ENCODE measurements around the gene MALT1. TPM values are rescaled to one million over a fixed set of nuclear protein-coding genes. Genes with fewer than 3 reads are reported as not detected.
"Not testable (repeated sequence)": the region's sequence is repeated elsewhere in the genome, so short reads cannot be mapped to it uniquely, and the experiment has no call there.

Gene MALT1
- 251 and 297 TPM in 2 replicates for total RNA-seq

GRCh38 chr18:58671111-58671631 is at the start of gene MALT1:
TSS of gene MALT1 (plus strand) at chr18:58671465. CDS start at chr18:58671644, 179 bp downstream.
- peak; percentile 65 for DNase-seq (ENCODE audit: low read depth)

GRCh38 chr18:58624011-58624410 is 47.3 kb upstream of the MALT1 start:
- DNase-seq (ENCODE audit: low read depth): peak; percentile 16

GRCh38 chr18:58625839-58626238 is 45.4 kb upstream of the MALT1 start:
- DNase-seq (ENCODE audit: low read depth): no peak

- no peak for DNase-seq (ENCODE audit: low read depth)
Observed at GRCh38 chr18:58630071-58630470, 41.2 kb upstream of the MALT1 start.

- no peak for DNase-seq (ENCODE audit: low read depth)
Observed at GRCh38 chr18:58631301-58631700, 40.0 kb upstream of the MALT1 start.

GRCh38 chr18:58632552-58632951 is 38.7 kb upstream of the MALT1 start:
- no peak for DNase-seq (ENCODE audit: low read depth)

GRCh38 chr18:58633874-58634273 is 37.4 kb upstream of the MALT1 start:
- DNase-seq (ENCODE audit: low read depth): no peak

- DNase-seq (ENCODE audit: low read depth): peak; percentile 88
Observed at GRCh38 chr18:58635891-58636290, 35.4 kb upstream of the MALT1 start.

- no peak for DNase-seq (ENCODE audit: low read depth)
Observed at GRCh38 chr18:58637197-58637596, 34.1 kb upstream of the MALT1 start.

- DNase-seq (ENCODE audit: low read depth): no peak
Observed at GRCh38 chr18:58637946-58638345, 33.3 kb upstream of the MALT1 start.

GRCh38 chr18:58638441-58638840 is 32.8 kb upstream of the MALT1 start:
- peak; percentile 85 for DNase-seq (ENCODE audit: low read depth)

- DNase-seq (ENCODE audit: low read depth): no peak
Observed at GRCh38 chr18:58639237-58639636, 32.0 kb upstream of the MALT1 start.

GRCh38 chr18:58639751-58640427 is 31.4 kb upstream of the MALT1 start:
- peak; percentile 95 for DNase-seq (ENCODE audit: low read depth)

- DNase-seq (ENCODE audit: low read depth): peak; percentile 40
Observed at GRCh38 chr18:58640428-58640805, 30.8 kb upstream of the MALT1 start.

- peak; percentile 19 for DNase-seq (ENCODE audit: low read depth)
Observed at GRCh38 chr18:58640891-58641610, 30.2 kb upstream of the MALT1 start.

GRCh38 chr18:58643557-58643956 is 27.7 kb upstream of the MALT1 start:
- not testable (repeated sequence) for DNase-seq (ENCODE audit: low read depth)

GRCh38 chr18:58645398-58645797 is 25.9 kb upstream of the MALT1 start:
- peak; percentile 46 for DNase-seq (ENCODE audit: low read depth)

GRCh38 chr18:58646334-58646862 is 24.9 kb upstream of the MALT1 start:
- DNase-seq (ENCODE audit: low read depth): no peak

- no peak for DNase-seq (ENCODE audit: low read depth)
Observed at GRCh38 chr18:58649966-58650816, 21.1 kb upstream of the MALT1 start.

GRCh38 chr18:58650830-58651229 is 20.4 kb upstream of the MALT1 start:
- not testable (repeated sequence) for DNase-seq (ENCODE audit: low read depth)

- DNase-seq (ENCODE audit: low read depth): not testable (repeated sequence)
Observed at GRCh38 chr18:58653144-58653722, 18.0 kb upstream of the MALT1 start.

All from renal cortical epithelial cell (primary cell).